ENCODE results near the gene PLEKHA8.
"Not testable (repeated sequence)": the region's sequence is repeated elsewhere in the genome, so short reads cannot be mapped to it uniquely, and the experiment has no call there.

The PLEKHA8 gene

DNA sequence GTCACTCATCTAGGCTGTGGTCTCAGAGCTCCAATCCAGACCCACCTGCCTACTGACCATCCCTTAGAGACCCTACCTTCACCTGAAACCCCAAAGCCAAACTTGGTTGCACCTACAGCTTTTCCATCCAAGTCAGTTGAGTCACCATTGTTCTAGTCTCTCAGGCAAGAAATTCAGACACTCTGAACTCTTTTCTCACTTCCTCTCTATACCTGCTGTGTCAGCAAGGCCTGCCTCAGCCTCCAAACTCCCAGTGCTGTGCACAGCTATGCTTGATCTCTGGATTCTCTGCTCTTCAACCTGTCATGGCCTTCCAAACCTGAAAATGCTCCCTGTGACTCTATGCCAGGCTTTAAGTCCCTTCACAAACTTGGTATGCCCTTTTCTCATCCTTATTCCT lies 59.2 kb downstream of the PLEKHA8 start:
- TF ChIP-seq SUZ12 (IDR thresholded peaks at IDR 0.05) (no peak), ELF4 (IDR thresholded peaks at IDR 0.05) (no peak), HDGF (IDR thresholded peaks at IDR 0.05; ENCODE audit: borderline replicate concordance) (no peak), BHLHE40 (IDR thresholded peaks at IDR 0.05; ENCODE audit: borderline replicate concordance) (no peak), FOXK2 (IDR thresholded peaks at IDR 0.05) (no peak), TARDBP (IDR thresholded peaks at IDR 0.05) (no peak), ZNF384 (IDR thresholded peaks at IDR 0.05) (no peak), PKNOX1 (IDR thresholded peaks at IDR 0.05) (no peak)
- ChIA-PET POLR2A (no interaction called here), CTCF (no interaction called here)
- no peak for DNase-seq (ENCODE audit: extremely low spot score)

DNA sequence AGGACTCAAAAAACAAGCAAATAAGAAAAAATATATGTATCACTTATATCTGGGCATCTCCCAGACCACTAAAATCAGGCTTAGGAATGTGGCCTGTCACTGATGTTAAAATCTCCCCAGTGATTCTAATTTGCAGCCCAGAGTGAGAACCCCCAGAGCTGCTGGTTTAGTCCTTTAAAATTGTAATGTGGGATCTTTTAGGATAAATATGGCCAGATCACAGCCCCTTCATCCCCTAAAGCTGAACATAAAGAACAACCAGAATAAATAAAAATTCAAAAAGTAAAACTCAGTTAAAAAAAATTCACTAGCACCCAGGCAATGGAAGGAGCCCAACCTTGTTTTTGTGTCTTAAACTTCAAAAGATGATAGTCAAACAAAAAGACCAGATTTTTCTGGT lies 60.1 kb downstream of the PLEKHA8 start:
- ChIA-PET POLR2A (no interaction called here), CTCF (interaction anchor here (0.6 kb wide), 1 partner anchor 962 kb away, joined by 3 read pairs; no protein-coding TSS in a partner anchor)
- no peak for DNase-seq (ENCODE audit: extremely low spot score)
- no peak for TF ChIP-seq HDGF (IDR thresholded peaks at IDR 0.05; ENCODE audit: borderline replicate concordance)
- no peak for TF ChIP-seq SUZ12 (IDR thresholded peaks at IDR 0.05)
- no peak for TF ChIP-seq NFRKB (IDR thresholded peaks at IDR 0.05)

GRCh38 chr7:30090111-30090510 lies 61.9 kb downstream of the PLEKHA8 start:
- CTCF ChIA-PET = interaction anchor here (0.7 kb wide), 1 partner anchor 467 kb away, joined by 4 read pairs; no protein-coding TSS in a partner anchor
- POLR2A ChIA-PET = no interaction called here
- TF ChIP-seq BHLHE40 (IDR thresholded peaks at IDR 0.05; ENCODE audit: borderline replicate concordance) (no peak), FOXK2 (IDR thresholded peaks at IDR 0.05) (no peak), NFRKB (IDR thresholded peaks at IDR 0.05) (no peak), CTBP1 (IDR thresholded peaks at IDR 0.05; ENCODE audit: borderline replicate concordance) (no peak), LEF1 (IDR thresholded peaks at IDR 0.05; ENCODE audit: borderline replicate concordance) (no peak), PKNOX1 (IDR thresholded peaks at IDR 0.05) (no peak), FOXM1 (IDR thresholded peaks at IDR 0.05; ENCODE audit: borderline replicate concordance) (no peak), TARDBP (IDR thresholded peaks at IDR 0.05) (no peak), FOXA1 (IDR thresholded peaks at IDR 0.05) (no peak)
- no peak for DNase-seq (ENCODE audit: extremely low spot score)

- TF ChIP-seq LEF1 (IDR thresholded peaks at IDR 0.05; ENCODE audit: borderline replicate concordance) = no peak
- TF ChIP-seq ARNT (IDR thresholded peaks at IDR 0.05) = no peak
- no peak for TF ChIP-seq FOXK2 (IDR thresholded peaks at IDR 0.05)
- TF ChIP-seq FOXM1 (IDR thresholded peaks at IDR 0.05; ENCODE audit: borderline replicate concordance) = no peak
- TF ChIP-seq BHLHE40 (IDR thresholded peaks at IDR 0.05; ENCODE audit: borderline replicate concordance) = no peak
- no peak for TF ChIP-seq HDGF (IDR thresholded peaks at IDR 0.05; ENCODE audit: borderline replicate concordance)
- no peak for TF ChIP-seq SP1 (IDR thresholded peaks at IDR 0.05)
- TF ChIP-seq TARDBP (IDR thresholded peaks at IDR 0.05) = no peak
- no peak for TF ChIP-seq ZNF384 (IDR thresholded peaks at IDR 0.05)
- TF ChIP-seq FOXA1 (IDR thresholded peaks at IDR 0.05) = no peak
- TF ChIP-seq PKNOX1 (IDR thresholded peaks at IDR 0.05) = no peak
- TF ChIP-seq CTBP1 (IDR thresholded peaks at IDR 0.05; ENCODE audit: borderline replicate concordance) = no peak
- no peak for TF ChIP-seq NFRKB (IDR thresholded peaks at IDR 0.05)
- no peak for TF ChIP-seq ELF4 (IDR thresholded peaks at IDR 0.05)
- no peak for TF ChIP-seq L3MBTL2 (conservative IDR thresholded peaks at IDR 0.05)
- TF ChIP-seq SUZ12 (IDR thresholded peaks at IDR 0.05) = no peak
- ChIA-PET POLR2A (no interaction called here), CTCF (no interaction called here)
- no peak for DNase-seq (ENCODE audit: extremely low spot score)
These were observed 63.3 kb downstream of the PLEKHA8 start for GRCh38 chr7:30091491-30091912.

GRCh38 chr7:30091987-30092386 lies 63.8 kb downstream of the PLEKHA8 start:
- ChIA-PET POLR2A (no interaction called here), CTCF (no interaction called here)
- DNase-seq (ENCODE audit: extremely low spot score) = no peak
- TF ChIP-seq L3MBTL2 (conservative IDR thresholded peaks at IDR 0.05) (no peak), SP1 (IDR thresholded peaks at IDR 0.05) (no peak), NFRKB (IDR thresholded peaks at IDR 0.05) (no peak), ARNT (IDR thresholded peaks at IDR 0.05) (no peak), SUZ12 (IDR thresholded peaks at IDR 0.05) (no peak), FOXA1 (IDR thresholded peaks at IDR 0.05) (no peak), PKNOX1 (IDR thresholded peaks at IDR 0.05) (no peak), FOXK2 (IDR thresholded peaks at IDR 0.05) (no peak), ZNF384 (IDR thresholded peaks at IDR 0.05) (no peak), TARDBP (IDR thresholded peaks at IDR 0.05) (no peak), FOXM1 (IDR thresholded peaks at IDR 0.05; ENCODE audit: borderline replicate concordance) (no peak), LEF1 (IDR thresholded peaks at IDR 0.05; ENCODE audit: borderline replicate concordance) (no peak), HDGF (IDR thresholded peaks at IDR 0.05; ENCODE audit: borderline replicate concordance) (no peak), CTBP1 (IDR thresholded peaks at IDR 0.05; ENCODE audit: borderline replicate concordance) (no peak), ELF4 (IDR thresholded peaks at IDR 0.05) (no peak), BHLHE40 (IDR thresholded peaks at IDR 0.05; ENCODE audit: borderline replicate concordance) (no peak)

GRCh38 chr7:30093420-30093952 lies 65.3 kb downstream of the PLEKHA8 start:
- no peak for DNase-seq (ENCODE audit: extremely low spot score)
- ChIA-PET POLR2A (no interaction called here), CTCF (no interaction called here)
- TF ChIP-seq SP1 (IDR thresholded peaks at IDR 0.05) = no peak
- TF ChIP-seq ELF4 (IDR thresholded peaks at IDR 0.05) = no peak
- no peak for TF ChIP-seq FOXM1 (IDR thresholded peaks at IDR 0.05; ENCODE audit: borderline replicate concordance)
- no peak for TF ChIP-seq L3MBTL2 (conservative IDR thresholded peaks at IDR 0.05)
- no peak for TF ChIP-seq NFRKB (IDR thresholded peaks at IDR 0.05)
- TF ChIP-seq SUZ12 (IDR thresholded peaks at IDR 0.05) = no peak
- no peak for TF ChIP-seq CTBP1 (IDR thresholded peaks at IDR 0.05; ENCODE audit: borderline replicate concordance)
- no peak for TF ChIP-seq ZNF384 (IDR thresholded peaks at IDR 0.05)

GRCh38 chr7:30098599-30098998 lies 70.4 kb downstream of the PLEKHA8 start:
- DNase-seq (ENCODE audit: extremely low spot score); CTCF ChIA-PET; POLR2A ChIA-PET: not testable (repeated sequence)
